DMS 273 (cell line): ENCODE data around the gene CDHR2.

Experiments
- DNase-seq: peaks from one replicate; lab custom pipeline; 2025; ENCODE audit not compliant: unreplicated experiment; lab: John Stamatoyannopoulos, UW

Gene CDHR2

GRCh38 chr5:176529116-176529740 is 19.9 kb upstream of the CDHR2 start:
- no peak for DNase-seq

DNA sequence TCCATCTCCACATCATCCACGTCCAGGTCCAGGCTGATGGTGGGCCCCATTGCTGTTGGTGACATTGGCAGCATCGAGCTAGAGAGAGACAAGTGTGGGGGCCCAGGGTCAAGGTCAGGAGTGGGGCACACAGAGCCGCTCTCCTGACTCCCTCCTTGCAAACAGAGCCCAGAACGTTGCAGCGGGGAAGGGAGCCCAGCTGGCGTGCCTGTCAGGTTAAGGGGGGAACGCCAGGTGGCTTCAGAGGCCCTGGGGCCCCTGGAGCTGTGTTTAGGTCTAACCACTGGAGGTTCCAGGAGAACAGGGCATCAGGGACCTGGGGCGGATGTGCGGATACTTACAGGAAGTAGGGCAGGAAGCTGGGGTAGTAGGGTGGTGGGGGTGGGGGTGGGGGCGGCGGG is 19.4 kb upstream of the CDHR2 start:
- DNase-seq = no peak

GRCh38 chr5:176530393-176530982 is 18.7 kb upstream of the CDHR2 start:
- DNase-seq = no peak

- peak; percentile 89 for DNase-seq
These were observed 17.9 kb upstream of the CDHR2 start for GRCh38 chr5:176530983-176531901.

DNA sequence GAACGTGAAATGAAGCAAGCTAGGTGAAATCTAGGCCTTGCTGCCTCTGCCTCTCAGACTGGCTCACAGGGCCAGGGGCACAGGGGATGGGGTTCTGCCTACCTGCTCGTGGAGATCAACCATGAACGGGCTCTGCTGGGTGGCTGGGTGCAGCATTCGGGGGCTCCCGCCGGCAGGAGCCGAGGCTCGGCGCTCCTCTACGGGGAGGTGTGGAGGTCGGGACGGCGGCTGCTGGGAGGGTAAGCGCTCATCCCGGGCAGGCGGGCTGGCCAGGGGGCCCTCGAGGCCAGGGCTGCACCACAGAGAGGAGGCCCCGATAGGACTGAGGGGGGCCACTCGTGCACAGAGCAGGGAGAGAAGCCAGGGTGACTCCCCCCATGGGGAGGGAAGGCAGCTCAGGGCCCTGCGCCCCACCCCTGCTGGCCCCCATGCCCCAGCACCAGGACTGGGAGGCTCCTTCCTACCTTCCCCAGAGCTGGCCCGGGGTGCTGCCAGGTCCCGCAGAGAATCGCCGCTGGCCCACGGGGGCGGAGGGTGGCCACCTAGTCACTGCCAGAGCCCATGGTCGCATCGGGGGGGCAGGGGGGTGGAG is 17.1 kb upstream of the CDHR2 start:
- no peak for DNase-seq

- no peak for DNase-seq
These were observed 16.3 kb upstream of the CDHR2 start for GRCh38 chr5:176532795-176533194.

GRCh38 chr5:176533390-176533789 is 15.8 kb upstream of the CDHR2 start:
- no peak for DNase-seq

DNA sequence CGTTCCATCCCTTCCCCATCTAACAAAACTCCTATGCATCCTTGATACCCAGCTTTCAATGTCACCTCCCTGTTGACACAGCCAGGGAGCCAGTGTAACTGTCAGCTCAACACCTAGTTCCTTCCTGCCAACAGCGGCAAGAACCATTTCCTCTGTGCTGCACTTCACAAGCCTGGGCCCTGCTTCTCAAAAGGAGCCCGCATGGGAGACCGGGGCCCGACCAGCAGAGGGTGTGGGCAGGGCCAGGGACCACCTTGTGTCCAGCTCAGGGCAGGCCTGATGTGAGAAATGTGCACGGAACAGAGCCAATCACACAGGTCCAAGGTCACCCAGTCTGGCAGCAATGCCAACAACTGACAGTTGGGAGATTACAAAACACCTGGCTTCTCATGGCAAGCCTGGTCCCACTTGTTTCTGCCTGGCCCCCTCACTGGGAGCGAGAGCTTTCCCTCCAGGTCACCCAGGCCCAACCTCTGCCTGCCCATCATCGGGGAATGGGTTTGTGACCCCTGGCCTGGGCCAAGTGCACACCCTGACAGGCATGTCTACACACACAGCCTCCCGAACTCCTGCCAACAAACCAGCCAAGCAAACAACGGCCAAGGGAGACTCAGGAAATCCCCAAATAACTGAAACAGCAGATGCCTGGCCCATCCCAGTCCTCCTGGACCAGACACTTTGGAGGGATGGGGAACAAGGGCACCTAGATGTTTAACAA is 15.1 kb upstream of the CDHR2 start:
- DNase-seq = peak; percentile 77

GRCh38 chr5:176534640-176535039 is 14.5 kb upstream of the CDHR2 start:
- no peak for DNase-seq

- no peak for DNase-seq
These were observed 14.0 kb upstream of the CDHR2 start for GRCh38 chr5:176535101-176535663.

DNA sequence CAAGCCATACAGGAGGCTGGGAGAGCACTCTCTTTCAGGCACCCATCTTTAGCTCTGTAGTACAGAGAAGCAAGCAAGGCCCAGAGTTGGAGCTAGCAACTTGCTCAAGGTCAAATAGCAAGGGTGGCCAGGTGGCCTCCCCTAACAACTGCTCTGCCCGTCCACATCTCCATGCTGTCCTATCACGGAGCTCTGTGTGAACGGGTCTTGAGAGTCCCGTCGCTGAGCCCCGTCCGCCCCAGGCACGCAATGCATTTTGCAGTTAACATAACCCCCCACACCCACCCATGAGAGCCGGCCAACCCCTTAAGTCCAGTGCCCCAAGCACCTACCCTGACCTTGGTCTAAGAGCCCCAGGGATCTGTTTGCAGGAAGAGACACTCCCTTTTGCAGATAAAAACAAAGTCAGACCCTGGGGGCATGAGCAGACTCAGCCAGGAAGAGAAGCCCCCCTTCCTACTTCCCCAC is 13.4 kb upstream of the CDHR2 start:
- peak; percentile 60 for DNase-seq

DNA sequence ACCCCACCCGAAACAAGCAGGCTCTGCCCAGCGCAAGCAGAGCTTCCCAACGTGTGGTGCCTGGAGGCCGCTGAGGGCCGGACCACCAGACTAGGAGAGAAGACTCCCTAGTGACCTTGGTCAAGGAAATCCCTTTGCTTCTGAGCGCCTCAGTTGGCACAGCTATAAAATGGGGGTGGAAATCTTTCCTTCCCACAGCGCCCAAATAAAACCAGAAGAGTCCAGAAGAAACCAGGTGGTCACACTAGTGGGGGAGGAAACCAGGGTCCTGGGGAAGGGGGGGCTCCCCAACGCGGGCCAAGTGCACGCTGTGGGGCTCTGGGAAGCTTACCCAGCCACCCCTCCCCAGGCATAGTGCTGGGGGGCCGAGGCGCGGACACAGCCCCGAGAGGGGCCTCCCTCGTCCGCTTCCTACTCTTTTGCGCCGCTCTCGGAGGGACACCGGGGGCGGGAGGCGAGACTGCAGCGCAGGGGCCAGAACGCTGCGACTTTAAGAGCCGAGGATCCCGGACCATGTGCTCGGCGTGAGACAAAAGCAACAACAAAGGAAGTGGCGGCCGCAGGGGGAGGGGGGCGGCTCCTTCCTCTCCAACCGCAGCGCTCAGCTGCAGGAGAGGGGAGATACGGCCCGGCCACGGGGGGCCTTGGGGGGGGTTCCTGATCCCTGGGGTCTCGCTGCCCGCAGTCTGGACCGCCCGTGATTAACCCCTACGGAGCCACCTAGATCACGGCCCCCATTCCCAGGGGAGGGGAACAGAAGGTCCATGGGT is 12.8 kb upstream of the CDHR2 start:
- DNase-seq = peak; percentile 87

GRCh38 chr5:176536902-176537553 is 12.1 kb upstream of the CDHR2 start, which contains the start of gene RNF44:
RNF44 (minus strand) TSS chr5:176537402; CDS start chr5:176532472, 4,930 bp downstream.
- DNase-seq = peak; percentile 99

DNA sequence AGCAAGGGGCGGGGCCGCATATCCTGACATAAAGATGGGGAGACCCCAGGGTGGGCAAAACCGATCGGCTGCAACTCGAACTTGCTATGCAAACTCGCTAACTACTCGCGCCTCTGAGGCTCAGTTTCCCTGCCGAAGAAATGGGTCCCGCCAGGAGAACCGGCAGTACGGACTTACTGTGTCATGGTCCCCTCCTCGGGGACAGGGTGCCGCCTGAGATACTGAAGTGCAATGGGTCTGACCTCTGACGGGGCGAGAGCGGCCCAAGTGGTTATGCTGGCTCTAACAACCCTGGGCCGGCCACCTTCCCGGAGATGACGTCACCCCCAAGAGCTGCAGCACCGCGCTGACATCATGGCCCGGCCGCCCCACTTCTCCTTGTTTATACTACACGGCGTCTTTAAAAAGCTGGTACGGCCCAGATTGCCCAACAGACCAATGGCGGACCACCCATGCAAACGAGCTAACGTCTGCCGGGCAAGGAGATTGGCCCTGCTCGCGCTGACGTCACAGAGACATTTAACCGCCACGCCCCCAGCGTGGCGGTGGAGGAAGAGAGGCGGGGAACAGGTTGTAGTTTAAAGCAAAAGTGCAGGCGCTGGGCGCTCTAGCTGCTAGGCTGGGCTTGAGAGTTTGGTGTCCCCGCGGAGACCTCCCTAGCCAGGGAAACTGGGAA is 11.4 kb upstream of the CDHR2 start:
- peak; percentile 100 for DNase-seq

GRCh38 chr5:176538230-176538988 is 10.7 kb upstream of the CDHR2 start:
- peak; percentile 80 for DNase-seq

DNA sequence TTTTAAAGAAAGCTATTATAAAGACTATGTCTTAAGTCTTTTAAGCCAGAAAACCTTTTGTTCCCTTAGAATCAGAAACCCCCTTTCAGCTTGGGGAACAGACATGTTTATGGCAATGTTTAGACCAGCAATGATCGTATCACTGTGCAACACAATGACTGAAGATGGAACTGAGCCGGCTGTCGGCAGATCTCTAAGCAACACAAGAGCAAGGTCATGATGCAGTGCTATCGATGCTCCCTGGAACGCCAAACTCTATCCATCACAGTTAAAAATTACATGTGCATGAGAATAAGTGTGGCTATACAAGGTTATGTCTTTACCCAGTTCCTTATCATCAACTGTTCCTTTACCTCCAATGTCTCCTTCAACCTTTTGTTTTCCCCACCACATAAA is 10.2 kb upstream of the CDHR2 start:
- DNase-seq = peak; percentile 63

- no peak for DNase-seq
These were observed 8.7 kb upstream of the CDHR2 start for GRCh38 chr5:176540476-176540899.

DNA sequence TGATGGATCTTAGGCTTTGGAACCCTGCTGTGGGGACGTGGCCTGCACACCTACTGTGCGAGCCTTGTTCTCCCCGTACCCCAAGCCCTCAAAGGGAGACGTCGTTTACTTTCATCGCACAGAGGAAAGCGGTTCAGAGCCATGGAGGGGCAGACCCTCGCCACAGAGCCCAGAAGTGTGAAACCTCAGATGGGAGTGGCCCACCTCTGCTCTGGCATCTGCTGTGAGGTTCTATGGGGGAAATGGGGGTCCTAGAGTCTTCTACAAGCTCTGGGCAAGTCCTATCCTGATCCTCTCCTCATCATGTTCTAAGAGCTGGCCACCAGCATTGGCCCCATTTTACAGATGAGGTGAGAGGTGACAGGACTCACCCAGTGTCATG is 8.2 kb upstream of the CDHR2 start:
- no peak for DNase-seq
